Small intestine (tissue), 16 donors: ENCODE results near the gene VCY1B. TPM values are rescaled to one million over a fixed set of nuclear protein-coding genes. Genes with fewer than 3 reads are reported as not detected.
"Not testable (repeated sequence)": the region's sequence is repeated elsewhere in the genome, so short reads cannot be mapped to it uniquely, and the experiment has no call there.

ENCODE experiments used
- DNase-seq, 2 donors: peaks; one replicate each; pipeline versions ENCODE4 v3.0.0 to v3.0.0-alpha.2; 2013
- FAIRE-seq: peaks from 2 replicates; lab custom pipeline; 2012; peaks lifted over from hg19 to GRCh38; lab: Jason Lieb, UNC
- H3K27ac ChIP-seq, 3 donors: one replicate each; pipeline ENCODE4 v1.5.1; 2013; ENCODE audit warnings: low read length in 2 of 3, mild to moderate bottlenecking in 2 of 3, control low read depth in 1 of 3, inconsistent platforms in 1 of 3, low read depth in 1 of 3, moderate library complexity in 1 of 3
- H3K27me3 ChIP-seq, 3 donors: one replicate each; pipeline ENCODE4 v1.6.1; 2013; ENCODE audit warnings: low read length in 3 of 3, inconsistent platforms in 1 of 3; ENCODE audit not compliant: control insufficient read depth in 3 of 3, insufficient read depth in 3 of 3
- H3K36me3 ChIP-seq, 3 donors: one replicate each; pipeline ENCODE4 v1.6.1; 2013; ENCODE audit warnings: low read length in 3 of 3, inconsistent platforms in 1 of 3, low read depth in 1 of 3, mild to moderate bottlenecking in 1 of 3, moderate library complexity in 1 of 3; ENCODE audit not compliant: control insufficient read depth in 3 of 3, insufficient read depth in 2 of 3
- H3K4me1 ChIP-seq, 3 donors: one replicate each; pipeline ENCODE4 v1.6.1; 2013; ENCODE audit warnings: low read length in 2 of 3, inconsistent platforms in 1 of 3, low read depth in 1 of 3, mild to moderate bottlenecking in 1 of 3, moderate library complexity in 1 of 3; ENCODE audit not compliant: control insufficient read depth in 3 of 3, insufficient read depth in 2 of 3
- H3K4me3 ChIP-seq, 3 donors: one replicate each; pipeline ENCODE4 v1.5.1; 2013; ENCODE audit warnings: low read length in 3 of 3, control low read depth in 1 of 3, inconsistent platforms in 1 of 3, low read depth in 1 of 3, mild to moderate bottlenecking in 1 of 3, moderate library complexity in 1 of 3
- H3K9me3 ChIP-seq, 2 donors: one replicate each; pipeline ENCODE4 v1.6.1; 2013; ENCODE audit warnings: low read depth in 1 of 2, low read length in 1 of 2; ENCODE audit not compliant: control insufficient read depth in 2 of 2, insufficient read depth in 1 of 2
- WGBS, 3 donors: extraction: QIAGEN DNeasy Blood & Tissue Kit; methylation state at CpG; one replicate each; pipeline ENCODE4 v1.1.7; 2013; 5-methylcytosine and 5-hydroxymethylcytosine counted together
- long read RNA-seq, 10 donors: transcript quantifications; one replicate each; lab custom pipeline, GENCODE V29; 2026
- polyA plus RNA-seq, 4 donors: library from polyadenylated mRNA; stranded (reverse) in 3 of 4; unstranded in 1 of 4; fragments of 200-250 nt in 3 of 4; fragments of 120-200 nt in 1 of 4; gene quantifications; one replicate each; pipeline versions ENCODE4 v1.2.1 to v1.2.3, GENCODE V29; 2013
- donor health status: healthy with polysubstance abuse.
- donor health status: control.
- donor health status: control.
- donor health status: Bipolar disorder and iron deficiency.
- donor health status: healthy.

VCY1B gene
- polyA plus RNA-seq = not detected
- long read RNA-seq, donor 1 = 0 reads
- long read RNA-seq, donor 2 = 0 reads
- long read RNA-seq, donor 3 = 0 reads
- long read RNA-seq, donor 4 = 0 reads
- long read RNA-seq, donor 5 = 0 reads
- long read RNA-seq, donor 6 = 0 reads
- long read RNA-seq, donor 7 = 0 reads
- long read RNA-seq, donor 8 = 0 reads
- long read RNA-seq, donor 9 = 0 reads
- long read RNA-seq, donor 10 = 0 reads

- WGBS, 3 donors = no CpG with 5 or more reads among the region's 19 CpGs
- H3K36me3 ChIP-seq, H3K27me3 ChIP-seq, H3K27ac ChIP-seq, DNase-seq, FAIRE-seq, H3K4me1 ChIP-seq, H3K9me3 ChIP-seq, H3K4me3 ChIP-seq: not testable (repeated sequence)
Observed at GRCh38 chrY:14055927-14056326, at the start of gene VCY1B. Gene VCY1B (plus strand): TSS chrY:14056227. CDS start chrY:14056290, 63 bp downstream.

GRCh38 chrY:14011916-14012315 is 44.1 kb upstream of the VCY1B start:
- not testable (repeated sequence) for H3K27ac ChIP-seq, DNase-seq, H3K9me3 ChIP-seq, H3K4me3 ChIP-seq, H3K4me1 ChIP-seq, H3K27me3 ChIP-seq, H3K36me3 ChIP-seq
- WGBS, 3 donors = no CpG with 5 or more reads among the region's 2 CpGs
- FAIRE-seq = peak; percentile 23

DNA sequence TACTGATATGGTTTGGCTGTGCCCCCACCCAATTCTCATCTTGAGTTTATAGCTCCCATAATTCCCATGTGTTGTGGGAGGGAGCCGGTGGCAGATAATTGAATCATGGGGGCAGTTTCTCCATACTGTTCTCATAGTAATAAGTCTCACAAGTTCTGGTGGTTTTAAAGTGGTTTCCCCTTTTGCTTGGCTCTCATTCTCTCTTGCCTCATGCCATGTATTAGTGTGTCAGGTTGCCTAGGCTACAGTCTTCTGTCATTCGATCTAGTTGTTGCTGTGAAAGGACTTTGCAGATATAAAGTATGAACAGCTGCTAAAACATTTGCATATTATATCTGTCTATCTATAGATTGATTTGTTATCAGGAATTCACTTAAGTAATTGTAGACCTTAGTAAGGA is 25.6 kb upstream of the VCY1B start:
- not testable (repeated sequence) for H3K4me3 ChIP-seq, H3K4me1 ChIP-seq, H3K27ac ChIP-seq, H3K36me3 ChIP-seq, FAIRE-seq, H3K9me3 ChIP-seq, H3K27me3 ChIP-seq, DNase-seq
- no CpG with 5 or more reads among the region's 2 CpGs for WGBS, 3 donors

GRCh38 chrY:14085877-14086276 is 29.9 kb downstream of the VCY1B start:
- FAIRE-seq = no peak
- no peaks in the 10 kb centered on the region for H3K4me1 ChIP-seq
- DNase-seq = no peak
- H3K4me3 ChIP-seq = no peak overlapping the region
- H3K27me3 ChIP-seq = no peaks in the 10 kb centered on the region
- no peaks in the 10 kb centered on the region for H3K36me3 ChIP-seq
- no peaks in the 10 kb centered on the region for H3K9me3 ChIP-seq
- 94% methylated on average over 1 of the region's 1 CpG; no CpG with 5 or more reads in 1 of the 3 donors for WGBS, 3 donors
- no peak overlapping the region for H3K27ac ChIP-seq

Other genes with a start within 250 kb of the VCY1B start
- not detected for gene VCY, start 69.8 kb upstream of the VCY1B start, polyA plus RNA-seq